ENCODE data around the gene NTN3. TPM values are rescaled to one million over a fixed set of nuclear protein-coding genes. Genes with fewer than 3 reads are reported as not detected.

NTN3 gene
- total RNA-seq, 1 experiment from 2014 or later = 0.87 TPM

DNA sequence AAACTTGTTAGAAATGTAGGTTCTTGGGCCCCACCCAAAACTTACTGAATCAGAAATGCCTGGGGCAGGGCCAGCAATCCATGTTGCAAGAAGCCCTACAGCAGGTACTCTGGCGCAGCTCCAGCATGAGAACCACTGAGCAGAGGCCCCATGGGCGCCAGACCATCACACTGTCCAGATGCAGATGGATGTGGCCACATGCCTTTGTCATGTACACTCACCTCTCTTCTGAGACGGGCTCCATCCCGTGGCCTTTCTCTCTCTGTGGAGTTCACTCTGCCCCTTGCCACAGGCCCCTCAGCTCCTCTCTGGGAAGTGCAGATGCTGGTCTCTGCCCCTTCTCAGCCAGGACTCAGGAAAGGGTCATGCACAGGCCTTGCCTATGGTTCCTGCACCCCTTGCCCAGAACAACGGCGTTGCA lies 44.1 kb upstream of the NTN3 start:
- Histone ChIP-seq H4K20me1 (ENCODE audit: insufficient read depth) (no peaks in the 10 kb centered on the region; the same call in 1 of the 2 replicates), H3K79me2 (ENCODE audit: low read depth) (peaks cover 25% of the 10 kb centered on the region), H3K27ac (no peak overlapping the region), H3K36me3 (ENCODE audit: low read depth) (no peaks in the 10 kb centered on the region), H3K9me3 (ENCODE audit: insufficient read depth, low read depth) (no peaks in the 10 kb centered on the region), H3F3A (ENCODE audit: insufficient read depth, low read depth) (peaks cover 20% of the 10 kb centered on the region; the same call in 1 of the 2 replicates), H3K4me1 (replicated peaks; ENCODE audit: insufficient read depth) (peaks cover 40% of the 10 kb centered on the region), H3K9me2 (ENCODE audit: insufficient read depth) (no peaks in the 10 kb centered on the region), H2AFZ (no peak overlapping the region), H3K4me3 (no peak overlapping the region), H3K27me3 (ENCODE audit: insufficient read depth, low read depth) (no peaks in the 10 kb centered on the region), H3K4me2 (0 out of 2 replicates have a peak overlapping the region, but pooled peaks have one; percentile 33)
- intact Hi-C loops (cut with micrococcal nuclease; ENCODE audit: unreplicated experiment) = loop anchor here (5.0 kb wide), 1 partner anchor 75 kb away; no protein-coding TSS in a partner anchor
- TF ChIP-seq, protein P1, sequence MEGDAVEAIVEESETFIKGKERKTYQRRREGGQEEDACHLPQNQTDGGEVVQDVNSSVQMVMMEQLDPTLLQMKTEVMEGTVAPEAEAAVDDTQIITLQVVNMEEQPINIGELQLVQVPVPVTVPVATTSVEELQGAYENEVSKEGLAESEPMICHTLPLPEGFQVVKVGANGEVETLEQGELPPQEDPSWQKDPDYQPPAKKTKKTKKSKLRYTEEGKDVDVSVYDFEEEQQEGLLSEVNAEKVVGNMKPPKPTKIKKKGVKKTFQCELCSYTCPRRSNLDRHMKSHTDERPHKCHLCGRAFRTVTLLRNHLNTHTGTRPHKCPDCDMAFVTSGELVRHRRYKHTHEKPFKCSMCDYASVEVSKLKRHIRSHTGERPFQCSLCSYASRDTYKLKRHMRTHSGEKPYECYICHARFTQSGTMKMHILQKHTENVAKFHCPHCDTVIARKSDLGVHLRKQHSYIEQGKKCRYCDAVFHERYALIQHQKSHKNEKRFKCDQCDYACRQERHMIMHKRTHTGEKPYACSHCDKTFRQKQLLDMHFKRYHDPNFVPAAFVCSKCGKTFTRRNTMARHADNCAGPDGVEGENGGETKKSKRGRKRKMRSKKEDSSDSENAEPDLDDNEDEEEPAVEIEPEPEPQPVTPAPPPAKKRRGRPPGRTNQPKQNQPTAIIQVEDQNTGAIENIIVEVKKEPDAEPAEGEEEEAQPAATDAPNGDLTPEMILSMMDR (conservative IDR thresholded peaks at IDR 0.05) = no peak
- TF ChIP-seq EZH2 (IDR thresholded peaks at IDR 0.05; ENCODE audit: low read depth) = no peak
- BruUV-seq (replicated peaks) = no TSS peak
- ChIA-PET POLR2A (ENCODE audit: unreplicated experiment) (interaction anchor here (0.5 to 0.7 kb wide), 3 partner anchors 57 to 221 kb away, joined by 3 to 4 read pairs (median 3); no protein-coding TSS in a partner anchor), CTCF (interaction anchor here (0.8 kb wide), 1 partner anchor 87 kb away, joined by 4 read pairs; the partner anchor contains the start of gene ABCA3)
- peak; percentile 64 to 67 for DNase-seq

DNA sequence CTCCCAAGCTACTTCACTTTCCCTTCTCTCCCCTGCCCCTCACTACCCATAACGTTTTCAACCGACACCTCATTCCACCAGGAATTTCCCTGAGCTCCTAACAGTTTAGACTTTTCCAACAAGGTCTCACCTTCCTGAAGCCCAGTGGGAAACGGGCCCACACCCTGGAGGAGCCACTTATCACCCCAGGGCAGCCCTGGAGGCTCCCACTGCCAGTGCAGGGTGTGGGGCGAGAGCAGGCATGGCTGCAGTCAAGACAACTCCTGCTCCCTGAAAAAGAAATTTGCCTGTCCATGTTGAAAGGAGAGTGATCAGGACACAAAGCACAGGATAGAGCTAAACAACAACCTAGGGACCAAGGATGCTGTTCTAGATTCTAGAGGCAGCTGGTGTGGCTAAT lies 43.6 kb upstream of the NTN3 start:
- Histone ChIP-seq H3K27ac (no peak overlapping the region), H2AFZ (no peak overlapping the region), H3K4me1 (replicated peaks; ENCODE audit: insufficient read depth) (peaks cover 40% of the 10 kb centered on the region), H3K79me2 (ENCODE audit: low read depth) (peaks cover 31% of the 10 kb centered on the region), H3K9me3 (ENCODE audit: insufficient read depth, low read depth) (no peaks in the 10 kb centered on the region), H3F3A (ENCODE audit: insufficient read depth, low read depth) (peaks cover 20% of the 10 kb centered on the region; the same call in 1 of the 2 replicates), H3K4me3 (no peak overlapping the region), H3K27me3 (ENCODE audit: insufficient read depth, low read depth) (no peaks in the 10 kb centered on the region), H3K36me3 (ENCODE audit: low read depth) (no peaks in the 10 kb centered on the region; the same call in 1 of the 2 replicates), H3K4me2 (peak overlapping the region; percentile 82), H3K9me2 (ENCODE audit: insufficient read depth) (no peaks in the 10 kb centered on the region), H4K20me1 (ENCODE audit: insufficient read depth) (no peaks in the 10 kb centered on the region; the same call in 1 of the 2 replicates)
- CTCF ChIA-PET = no interaction called here
- TF ChIP-seq, protein P1 (conservative IDR thresholded peaks at IDR 0.05) = no peak
- TF ChIP-seq EZH2 (IDR thresholded peaks at IDR 0.05; ENCODE audit: low read depth) = no peak
- no peak for DNase-seq
- POLR2A ChIA-PET (ENCODE audit: unreplicated experiment) = interaction anchor here (0.7 kb wide), 1 partner anchor 92 kb away, joined by 4 read pairs; no protein-coding TSS in a partner anchor
- no TSS peak for BruUV-seq (replicated peaks)
- intact Hi-C loops (cut with micrococcal nuclease; ENCODE audit: unreplicated experiment) = loop anchor here (5.0 kb wide), 1 partner anchor 75 kb away; no protein-coding TSS in a partner anchor

DNA sequence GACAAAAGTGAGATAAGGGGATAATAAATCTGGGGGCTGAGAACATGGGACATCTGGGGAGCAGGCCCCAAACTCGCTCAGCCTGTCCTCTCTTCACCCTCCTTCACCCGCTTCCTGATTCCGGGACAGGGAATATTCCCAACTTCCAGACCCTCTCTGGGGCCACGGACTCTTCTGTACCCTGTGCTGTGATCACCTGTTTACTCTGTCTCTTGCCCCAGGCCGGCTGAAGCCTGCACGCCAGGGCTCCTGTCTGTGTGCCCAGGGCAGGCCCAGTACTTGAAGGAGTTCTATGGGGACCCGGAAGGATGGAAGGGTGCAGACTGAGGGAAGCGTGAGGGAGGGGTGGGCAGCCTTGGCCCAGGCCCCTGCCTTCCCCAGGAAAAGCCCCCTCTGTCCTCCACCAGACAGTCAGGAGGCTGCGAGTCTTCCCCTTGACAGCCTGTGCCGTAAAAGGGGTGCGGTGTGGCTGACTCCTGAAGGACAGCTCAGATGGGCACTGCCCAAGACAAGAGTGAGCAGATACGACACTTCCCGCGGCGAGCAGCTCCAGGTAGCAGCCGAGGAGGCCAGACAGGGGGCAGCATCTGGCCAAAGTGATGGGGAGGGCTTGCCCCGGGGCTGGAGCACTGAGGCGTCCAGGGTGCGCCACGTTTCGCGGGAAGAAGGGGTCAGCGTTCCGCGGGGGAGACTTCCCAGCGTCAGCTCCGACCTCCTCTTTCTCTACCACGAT lies 42.9 kb upstream of the NTN3 start:
- H3K9me2 ChIP-seq (ENCODE audit: insufficient read depth) = no peaks in the 10 kb centered on the region
- no peaks in the 10 kb centered on the region; the same call in 1 of the 2 replicates for H4K20me1 ChIP-seq (ENCODE audit: insufficient read depth)
- ChIA-PET CTCF (interaction anchor here (0.7 kb wide), 1 partner anchor 81 kb away, joined by 5 read pairs; no protein-coding TSS in a partner anchor), POLR2A (ENCODE audit: unreplicated experiment) (interaction anchor here (0.6 kb wide), 1 partner anchor 177 kb away, joined by 3 read pairs; the partner anchor contains the start of gene ECI1)
- TF ChIP-seq, protein P1 (conservative IDR thresholded peaks at IDR 0.05) = peak; percentile 49; the same call in 1 of the 2 replicates
- TF ChIP-seq EZH2 (IDR thresholded peaks at IDR 0.05; ENCODE audit: low read depth) = no peak
- H3K9me3 ChIP-seq (ENCODE audit: insufficient read depth, low read depth) = no peaks in the 10 kb centered on the region
- H3K36me3 ChIP-seq (ENCODE audit: low read depth) = no peaks in the 10 kb centered on the region; the same call in 1 of the 2 replicates
- intact Hi-C loops (cut with micrococcal nuclease; ENCODE audit: unreplicated experiment) = loop anchor here (2.0 to 5.0 kb wide), 3 partner anchors 74 to 159 kb away; partner anchors contain the start of genes ABCA3 and RNPS1
- no peak overlapping the region for H3K27ac ChIP-seq
- H3F3A ChIP-seq (ENCODE audit: insufficient read depth, low read depth) = peaks cover 20% of the 10 kb centered on the region; the same call in 1 of the 2 replicates
- peaks cover 40% of the 10 kb centered on the region for H3K4me1 ChIP-seq (replicated peaks; ENCODE audit: insufficient read depth)
- DNase-seq = peak in 1 of 2 experiments; percentile 63
- peak overlapping the region; percentile 90 for H2AFZ ChIP-seq
- H3K4me3 ChIP-seq = peak overlapping the region; percentile 99
- H3K27me3 ChIP-seq (ENCODE audit: insufficient read depth, low read depth) = no peaks in the 10 kb centered on the region
- H3K79me2 ChIP-seq (ENCODE audit: low read depth) = peaks cover 38% of the 10 kb centered on the region
- BruUV-seq (replicated peaks) = TSS peak; percentile 80
- peak overlapping the region; percentile 82 for H3K4me2 ChIP-seq
